GM18505 (cell line): ENCODE results near the gene MACO1.
"Not testable (repeated sequence)": the region's sequence is repeated elsewhere in the genome, so short reads cannot be mapped to it uniquely, and the experiment has no call there.

Experiments used
- ATAC-seq: cut with Tn5 transposase; IDR thresholded peaks from one replicate; pipeline ENCODE4 v1.9.1; 2021; ENCODE audit not compliant: unreplicated experiment
- POLR2A ChIP-seq: IDR thresholded peaks from 4 replicates; pipeline ENCODE4 v1.6.1; 2011; ENCODE audit warnings: borderline replicate concordance; ENCODE audit not compliant: insufficient read depth, insufficient read length; ENCODE audit errors: extremely low read depth

MACO1 gene

GRCh38 chr1:25423206-25423605 lies 7.5 kb upstream of the MACO1 start:
- not testable (repeated sequence) for ATAC-seq

DNA sequence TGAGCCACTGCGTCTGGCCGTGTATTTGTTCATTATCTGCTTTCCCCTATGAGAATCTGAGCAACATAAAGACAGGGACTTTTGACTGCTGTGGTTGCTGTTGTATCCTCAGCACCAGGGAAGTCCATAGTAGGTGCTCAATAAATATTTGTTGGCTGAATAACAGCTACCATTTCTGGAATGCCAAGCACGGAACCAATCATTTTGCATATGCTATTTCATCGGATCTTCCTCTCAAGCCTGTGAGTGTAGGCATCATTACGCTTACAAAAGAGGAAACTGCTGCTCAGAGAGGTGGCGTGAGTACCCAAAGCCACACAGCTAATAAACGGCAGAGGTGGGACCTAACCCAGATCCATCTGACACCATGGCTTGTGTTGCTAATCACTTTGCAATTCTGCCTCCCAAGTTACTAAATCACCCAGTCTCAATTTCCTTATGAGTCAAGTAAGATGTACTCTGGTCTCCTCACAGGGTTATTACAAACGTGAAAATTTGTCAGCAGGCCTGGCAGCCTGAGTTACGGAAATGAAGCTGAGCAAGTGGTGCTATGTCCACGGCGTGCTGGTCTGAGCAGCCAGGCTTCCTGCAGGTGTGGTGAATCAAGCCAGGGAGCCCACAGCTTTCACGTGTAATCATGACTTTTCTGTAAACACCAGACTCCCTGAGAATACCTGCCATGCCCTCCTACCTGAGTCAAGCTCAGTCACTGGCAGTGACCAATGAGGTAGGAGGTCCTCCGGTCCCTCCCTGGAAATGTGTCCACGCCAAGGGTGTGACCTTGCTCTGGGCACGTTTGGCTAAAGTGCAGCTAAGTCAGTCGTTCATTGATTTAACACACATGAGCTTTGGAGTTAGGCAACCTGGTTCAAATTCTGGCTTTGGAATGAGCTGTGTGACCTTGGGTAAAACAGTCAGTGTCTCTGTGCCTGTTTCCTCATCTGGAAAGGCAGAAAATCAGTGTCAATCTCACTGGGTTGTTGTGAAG lies 5.3 kb upstream of the MACO1 start:
- no peak for ATAC-seq

GRCh38 chr1:25427696-25428095 lies 3.0 kb upstream of the MACO1 start:
- TF ChIP-seq POLR2A: no peak
- no peak for ATAC-seq

More for the DNA sequence above, 5.3 kb upstream of the MACO1 start:
- no peak for TF ChIP-seq POLR2A

- ATAC-seq: no peak
- no peak for TF ChIP-seq POLR2A
Measured at GRCh38 chr1:25428475-25429166, 2.1 kb upstream of the MACO1 start.

GRCh38 chr1:25430967-25431881 lies 527 bp downstream of the MACO1 start:
- ATAC-seq: peak; percentile 28

DNA sequence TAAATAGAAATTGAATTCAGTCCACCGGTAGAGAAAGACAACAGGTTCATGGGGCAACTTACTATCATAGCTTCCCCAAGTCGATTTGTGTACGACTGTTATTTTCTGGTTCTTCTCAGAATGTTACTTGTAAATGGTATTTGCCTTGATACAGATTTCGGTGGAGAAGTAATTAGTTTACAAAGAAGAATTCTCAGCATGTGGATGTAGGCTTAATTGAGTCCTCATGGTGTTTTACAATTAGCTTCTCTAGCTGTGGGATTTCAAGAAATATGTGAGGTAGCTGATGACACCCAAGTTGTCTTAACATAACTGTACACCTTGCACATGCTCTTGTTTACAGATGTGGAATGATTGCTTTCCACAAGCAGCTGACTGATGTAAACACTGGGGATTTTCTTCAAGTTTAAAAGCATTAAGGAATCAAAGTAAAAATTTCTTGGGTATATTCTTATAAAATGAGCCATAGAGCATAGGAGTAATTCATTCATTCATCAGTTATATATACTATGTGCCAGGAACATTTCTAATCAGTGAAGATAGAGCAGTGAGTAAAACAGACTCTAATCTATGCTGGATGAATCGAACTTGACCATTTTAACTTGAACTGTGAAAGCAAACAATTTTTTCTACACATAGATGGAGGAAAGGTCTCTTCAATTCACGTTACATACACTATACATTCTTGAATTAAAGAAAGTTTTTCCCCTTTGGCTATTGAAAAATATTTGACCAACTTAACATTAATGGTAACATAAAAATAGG lies 1.4 kb downstream of the MACO1 start:
- no peak for TF ChIP-seq POLR2A
- no peak for ATAC-seq

More at GRCh38 chr1:25430967-25431881, 527 bp downstream of the MACO1 start:
- TF ChIP-seq POLR2A: no peak

- TF ChIP-seq POLR2A: no peak
- ATAC-seq: no peak
Measured at GRCh38 chr1:25432749-25433388, 2.2 kb downstream of the MACO1 start.

DNA sequence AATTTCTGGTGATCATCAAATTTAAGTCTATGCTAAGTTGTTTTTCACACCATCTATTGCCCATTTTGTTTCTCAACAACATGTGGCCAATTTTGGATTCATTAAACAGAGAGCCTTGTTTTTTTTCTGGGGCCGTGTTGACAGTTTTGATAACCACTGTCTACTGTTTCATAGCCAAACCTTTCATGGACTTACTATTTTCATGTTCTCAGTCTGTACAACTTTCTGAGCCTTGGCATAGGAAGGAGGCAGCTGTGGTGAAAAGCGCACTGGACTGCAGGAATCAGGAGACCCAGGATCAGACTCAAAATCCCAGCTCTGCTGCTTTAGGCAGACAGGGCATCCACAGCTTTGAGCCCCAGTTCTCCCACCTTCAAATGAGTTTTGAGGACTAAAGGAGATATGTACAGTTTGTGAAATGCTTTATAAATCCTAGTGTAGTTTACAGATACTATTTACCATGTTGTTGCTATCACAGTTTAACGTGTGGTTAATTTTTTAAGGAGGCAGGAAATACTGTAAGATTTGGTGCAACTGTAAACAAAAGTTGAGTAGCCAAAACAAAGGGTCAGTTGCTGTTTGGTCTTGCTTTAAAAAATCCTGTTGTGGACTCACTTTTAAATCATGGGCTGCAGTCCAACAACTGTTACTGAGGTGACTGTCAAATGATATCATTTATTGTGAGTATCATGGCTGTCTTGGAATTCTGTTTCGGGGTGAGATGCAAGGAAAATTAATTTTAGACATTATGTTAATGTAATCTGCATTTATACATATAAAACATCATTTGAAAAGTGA lies 2.9 kb downstream of the MACO1 start:
- ATAC-seq: no peak
- TF ChIP-seq POLR2A: no peak

GRCh38 chr1:25435397-25436108 lies 4.9 kb downstream of the MACO1 start:
- no peak for TF ChIP-seq POLR2A
- no peak for ATAC-seq

DNA sequence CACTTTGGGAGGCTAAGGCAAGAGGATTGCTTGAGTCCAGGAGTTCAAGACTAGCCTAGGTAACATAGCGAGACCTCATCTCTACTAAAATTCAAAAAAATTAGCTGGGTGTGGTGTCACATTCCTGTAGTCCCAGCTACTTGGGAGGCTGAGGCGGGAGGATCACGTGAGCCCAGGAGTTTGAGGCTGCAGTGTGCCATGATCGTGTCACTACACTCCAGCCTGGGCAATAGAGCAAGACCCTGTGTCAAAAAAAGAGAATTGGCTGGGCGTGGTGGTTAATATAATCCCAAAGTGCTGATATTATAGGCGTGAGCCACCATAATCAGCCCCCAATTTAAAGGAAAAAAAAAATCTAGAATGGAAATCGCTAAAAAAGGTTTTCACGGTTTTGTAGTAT lies 7.0 kb downstream of the MACO1 start:
- ATAC-seq: no peak
- no peak for TF ChIP-seq POLR2A

- TF ChIP-seq POLR2A: no peak
- no peak for ATAC-seq
Measured at GRCh38 chr1:25439287-25439686, 8.6 kb downstream of the MACO1 start.
